ENCODE measurements around the gene HCN3. TPM values are rescaled to one million over a fixed set of nuclear protein-coding genes. Genes with fewer than 3 reads are reported as not detected.

HCN3 gene
- total and polyA plus RNA-seq, 2 of the 13 experiments (the other 11 are each of a cell fraction or from before 2014, with no cell fraction given), result 2.4 to 10.2 TPM

GRCh38 chr1:155273343-155274245 is 3.7 kb upstream of the HCN3 start, which contains the start of gene CLK2 (continued):
- TF ChIP-seq SKIL (CRISPR knock-in tag; IDR thresholded peaks at IDR 0.05; ENCODE audit: borderline replicate concordance), result no peak; the same call in 1 of the 2 replicates
- no peak for TF ChIP-seq SAFB2 (CRISPR knock-in tag; IDR thresholded peaks at IDR 0.05; ENCODE audit: borderline replicate concordance, low read depth)
- TF ChIP-seq EHMT2 (IDR thresholded peaks at IDR 0.05; ENCODE audit: borderline replicate concordance, low read depth, low read length), result no peak
- no peak for TF ChIP-seq CENPBD1 (CRISPR knock-in tag; IDR thresholded peaks at IDR 0.05; ENCODE audit: borderline replicate concordance, low read depth)
- no peak; the same call in 1 of the 2 replicates for TF ChIP-seq ZNF776 (CRISPR knock-in tag; IDR thresholded peaks at IDR 0.05)
- peak; percentile 41 for TF ChIP-seq HNRNPK (IDR thresholded peaks at IDR 0.05; ENCODE audit: low read depth, low read length, poor library complexity, severe bottlenecking)
- no peak for TF ChIP-seq RELA (CRISPR knock-in tag; IDR thresholded peaks at IDR 0.05)
- TF ChIP-seq ZFP91 (CRISPR knock-in tag; IDR thresholded peaks at IDR 0.05; ENCODE audit: borderline replicate concordance), result peak; percentile 72
- 0 out of 2 replicates have a peak, but pooled peaks have one; percentile 61 for TF ChIP-seq ZNF451 (CRISPR knock-in tag; IDR thresholded peaks at IDR 0.05)
- no peak for TF ChIP-seq ZFP36L2 (CRISPR knock-in tag; IDR thresholded peaks at IDR 0.05)
- peak; percentile 72 for TF ChIP-seq PHF8 (CRISPR knock-in tag; IDR thresholded peaks at IDR 0.05)
- TF ChIP-seq ZNF710 (CRISPR knock-in tag; IDR thresholded peaks at IDR 0.05; ENCODE audit: borderline replicate concordance), result no peak
- TF ChIP-seq GMEB1 (CRISPR knock-in tag; IDR thresholded peaks at IDR 0.05; ENCODE audit: borderline replicate concordance), result peak; percentile 100
- TF ChIP-seq PRDM15 (CRISPR knock-in tag; IDR thresholded peaks at IDR 0.05), result no peak
- TF ChIP-seq ZNF180 (CRISPR knock-in tag; IDR thresholded peaks at IDR 0.05; ENCODE audit: borderline replicate concordance, low read depth), result no peak
